Mucosa of descending colon (tissue), 3 donors: Measurements from ENCODE around the gene FBXO17. TPM values are rescaled to one million over a fixed set of nuclear protein-coding genes. Genes with fewer than 3 reads are reported as not detected.

Experiments
- ATAC-seq: fragments of 200-7000 bp; cut with Tn5 transposase; one replicate; pipeline ENCODE4 v1.9.1; 2020; ENCODE audit warnings: mild to moderate bottlenecking, moderate library complexity
- DNase-seq, 3 donors: peaks; one replicate each; pipeline ENCODE4 v3.0.0-alpha.2; 2020
- H3K36me3 ChIP-seq: fragments of 200-600 bp; one replicate; pipeline ENCODE4 v1.8.0; 2021; ENCODE audit warnings: low read depth, mild to moderate bottlenecking
- H3K4me1 ChIP-seq: fragments of 200-600 bp; one replicate; pipeline ENCODE4 v1.8.0; 2021; ENCODE audit warnings: low read depth, mild to moderate bottlenecking
- H3K4me3 ChIP-seq: fragments of 200-600 bp; one replicate; pipeline ENCODE4 v1.8.0; 2021; ENCODE audit warnings: mild to moderate bottlenecking
- H3K9me3 ChIP-seq: fragments of 200-600 bp; one replicate; pipeline ENCODE4 v1.8.0; 2021; ENCODE audit warnings: mild to moderate bottlenecking
- CTCF ChIP-seq: fragments of 200-600 bp; IDR thresholded peaks from one replicate; pipeline ENCODE4 v1.8.0; 2022; ENCODE audit warnings: antibody characterized with exemption, mild to moderate bottlenecking
- intact Hi-C, 2 donors: fragments of 100-400 bp; cut with DNase I in 1 of 2; cut with micrococcal nuclease in 1 of 2; formaldehyde crosslinking; loops; one replicate each; pipeline versions ENCODE4 v1.11.0 to v1.11.1; 2022; cut with DNase I, micrococcal nuclease
- total RNA-seq, 3 donors: library from RNA; stranded (reverse); fragmentation: NEBNext Ultra II Directional in 2 of 3; extraction: Animal tissue kit (Norgen Biotek cat#: 25700) in 2 of 3; gene quantifications; one replicate each; pipeline versions ENCODE4 v1.2.1 to v1.2.4, GENCODE V29; 2021 to 2023
- donor health status: DM: no; HTN: no; CAD: no; lungs with moderate emphysema.
- donor health status: DM: no; HTN: no; CAD: no.
- donor health status: DM: no; HTN: yes; CAD: no.

FBXO17 gene
- total RNA-seq, 3 donors from 2014 or later, result 1.8 to 18.9 (median 1.9) TPM

- H3K9me3 ChIP-seq, result no peaks in the 10 kb centered on the region
- intact Hi-C loops, result no loop called here
- TF ChIP-seq CTCF, result no peak
- H3K36me3 ChIP-seq, result no peaks in the 10 kb centered on the region
- ATAC-seq (no peak), DNase-seq (no peak)
- H3K4me1 ChIP-seq, result no peaks in the 10 kb centered on the region
- no peak overlapping the region for H3K4me3 ChIP-seq
Observed at GRCh38 chr19:39014037-39014436, 38.5 kb upstream of the FBXO17 start.

- Histone ChIP-seq H3K4me3 (no peak overlapping the region), H3K4me1 (no peaks in the 10 kb centered on the region), H3K9me3 (no peaks in the 10 kb centered on the region), H3K36me3 (no peaks in the 10 kb centered on the region)
- no peak for TF ChIP-seq CTCF
- intact Hi-C loops, result no loop called here
- ATAC-seq (no peak), DNase-seq (no peak)
Observed at GRCh38 chr19:39009001-39009400, 33.5 kb upstream of the FBXO17 start.

GRCh38 chr19:39008137-39008536 is 32.6 kb upstream of the FBXO17 start:
- H3K4me3 ChIP-seq, result no peak overlapping the region
- no peaks in the 10 kb centered on the region for H3K4me1 ChIP-seq
- ATAC-seq, result no peak
- intact Hi-C loops, result no loop called here
- no peak for TF ChIP-seq CTCF
- H3K9me3 ChIP-seq, result no peaks in the 10 kb centered on the region
- DNase-seq, result no peak
- H3K36me3 ChIP-seq, result no peaks in the 10 kb centered on the region

GRCh38 chr19:39007096-39007495 is 31.6 kb upstream of the FBXO17 start:
- DNase-seq, result no peak
- Histone ChIP-seq H3K9me3 (no peaks in the 10 kb centered on the region), H3K36me3 (no peaks in the 10 kb centered on the region), H3K4me3 (no peak overlapping the region), H3K4me1 (no peaks in the 10 kb centered on the region)
- ATAC-seq, result no peak
- intact Hi-C loops, result no loop called here
- TF ChIP-seq CTCF, result no peak

GRCh38 chr19:39004403-39004802 is 28.9 kb upstream of the FBXO17 start:
- intact Hi-C loops, result no loop called here
- DNase-seq, result no peak
- ATAC-seq, result no peak
- Histone ChIP-seq H3K36me3 (no peaks in the 10 kb centered on the region), H3K4me1 (no peaks in the 10 kb centered on the region), H3K9me3 (no peaks in the 10 kb centered on the region), H3K4me3 (no peak overlapping the region)
- TF ChIP-seq CTCF, result no peak

GRCh38 chr19:39003796-39004195 is 28.3 kb upstream of the FBXO17 start:
- ATAC-seq (no peak), DNase-seq (no peak)
- intact Hi-C loops, result no loop called here
- no peaks in the 10 kb centered on the region for H3K9me3 ChIP-seq
- H3K4me3 ChIP-seq, result no peak overlapping the region
- H3K36me3 ChIP-seq, result no peaks in the 10 kb centered on the region
- no peaks in the 10 kb centered on the region for H3K4me1 ChIP-seq
- no peak for TF ChIP-seq CTCF
